D721Med (cell line): ENCODE results near the gene ME3.

Experiments used
- DNase-seq: peaks from one replicate; pipeline ENCODE4 v3.0.0; 2011; ENCODE audit warnings: low spot score; ENCODE audit not compliant: insufficient read length
- FAIRE-seq: peaks from 2 replicates; lab custom pipeline; 2011; peaks lifted over from hg19 to GRCh38; lab: Jason Lieb, UNC
- CTCF ChIP-seq: IDR thresholded peaks from 2 replicates; pipeline ENCODE4 v1.5.1; 2012; ENCODE audit warnings: mild to moderate bottlenecking, control low read depth; ENCODE audit not compliant: insufficient read depth; ENCODE audit errors: missing control alignments

ME3 gene

GRCh38 chr11:86703987-86704386 lies 31.6 kb upstream of the ME3 start:
- FAIRE-seq (no peak), DNase-seq (no peak)
- no peak for TF ChIP-seq CTCF

GRCh38 chr11:86702220-86702983 lies 30.0 kb upstream of the ME3 start:
- no peak for FAIRE-seq

GRCh38 chr11:86699040-86699791 lies 26.8 kb upstream of the ME3 start:
- TF ChIP-seq CTCF = no peak
- FAIRE-seq = no peak

More at GRCh38 chr11:86702220-86702983, 30.0 kb upstream of the ME3 start:
- DNase-seq = no peak
- TF ChIP-seq CTCF = no peak

GRCh38 chr11:86698639-86699038 lies 26.2 kb upstream of the ME3 start:
- DNase-seq (no peak), FAIRE-seq (no peak)
- no peak for TF ChIP-seq CTCF

More at GRCh38 chr11:86699040-86699791, 26.8 kb upstream of the ME3 start:
- no peak for DNase-seq

GRCh38 chr11:86696451-86696850 lies 24.0 kb upstream of the ME3 start:
- FAIRE-seq (no peak), DNase-seq (no peak)
- no peak for TF ChIP-seq CTCF

GRCh38 chr11:86696004-86696403 lies 23.6 kb upstream of the ME3 start:
- DNase-seq (no peak), FAIRE-seq (no peak)
- no peak for TF ChIP-seq CTCF
